ENCODE results near the gene C11orf71.

The C11orf71 gene

GRCh38 chr11:114392735-114393667, 7.3 kb downstream of the C11orf71 start:
- no peak overlapping the region for H3K4me3 ChIP-seq (ENCODE audit: control insufficient read depth, low read depth, low read length)
- DNase-seq (ENCODE audit: low read depth) = no peak
- TF ChIP-seq, protein P1, sequence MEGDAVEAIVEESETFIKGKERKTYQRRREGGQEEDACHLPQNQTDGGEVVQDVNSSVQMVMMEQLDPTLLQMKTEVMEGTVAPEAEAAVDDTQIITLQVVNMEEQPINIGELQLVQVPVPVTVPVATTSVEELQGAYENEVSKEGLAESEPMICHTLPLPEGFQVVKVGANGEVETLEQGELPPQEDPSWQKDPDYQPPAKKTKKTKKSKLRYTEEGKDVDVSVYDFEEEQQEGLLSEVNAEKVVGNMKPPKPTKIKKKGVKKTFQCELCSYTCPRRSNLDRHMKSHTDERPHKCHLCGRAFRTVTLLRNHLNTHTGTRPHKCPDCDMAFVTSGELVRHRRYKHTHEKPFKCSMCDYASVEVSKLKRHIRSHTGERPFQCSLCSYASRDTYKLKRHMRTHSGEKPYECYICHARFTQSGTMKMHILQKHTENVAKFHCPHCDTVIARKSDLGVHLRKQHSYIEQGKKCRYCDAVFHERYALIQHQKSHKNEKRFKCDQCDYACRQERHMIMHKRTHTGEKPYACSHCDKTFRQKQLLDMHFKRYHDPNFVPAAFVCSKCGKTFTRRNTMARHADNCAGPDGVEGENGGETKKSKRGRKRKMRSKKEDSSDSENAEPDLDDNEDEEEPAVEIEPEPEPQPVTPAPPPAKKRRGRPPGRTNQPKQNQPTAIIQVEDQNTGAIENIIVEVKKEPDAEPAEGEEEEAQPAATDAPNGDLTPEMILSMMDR (IDR thresholded peaks at IDR 0.05; ENCODE audit: control insufficient read depth, insufficient read depth, low read depth, low read length, missing control alignments) = no peak

GRCh38 chr11:114386545-114386944, 13.8 kb downstream of the C11orf71 start:
- H3K4me3 ChIP-seq (ENCODE audit: control insufficient read depth, low read depth, low read length) = no peak overlapping the region

DNA sequence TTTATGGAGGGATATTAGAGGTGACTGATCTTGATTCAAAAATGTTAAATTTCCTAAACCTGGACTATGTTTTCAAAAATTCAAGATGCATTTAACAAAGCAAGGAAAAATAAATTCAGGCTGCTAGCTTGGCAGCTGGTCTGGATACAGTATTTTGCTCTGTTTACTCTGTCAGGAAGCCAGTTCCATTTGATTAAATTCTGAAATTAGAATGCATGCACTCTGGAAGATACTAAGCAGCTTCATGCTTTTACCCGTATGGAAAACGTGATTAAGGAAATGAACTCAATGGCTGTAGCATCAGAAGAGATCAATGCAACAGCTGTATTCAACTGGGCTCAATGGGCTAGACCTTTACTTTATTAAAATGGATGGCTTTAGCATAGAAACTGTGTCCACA, 14.2 kb downstream of the C11orf71 start:
- TF ChIP-seq, protein P1 (IDR thresholded peaks at IDR 0.05; ENCODE audit: control insufficient read depth, insufficient read depth, low read depth, low read length, missing control alignments) = no peak
- no peak for DNase-seq (ENCODE audit: low read depth)

More at GRCh38 chr11:114386545-114386944, 13.8 kb downstream of the C11orf71 start:
- TF ChIP-seq, protein P1 (IDR thresholded peaks at IDR 0.05; ENCODE audit: control insufficient read depth, insufficient read depth, low read depth, low read length, missing control alignments) = no peak
- DNase-seq (ENCODE audit: low read depth) = peak; percentile 24

GRCh38 chr11:114384487-114384886, 15.8 kb downstream of the C11orf71 start:
- no peak for DNase-seq (ENCODE audit: low read depth)
- no peak overlapping the region for H3K4me3 ChIP-seq (ENCODE audit: control insufficient read depth, low read depth, low read length)
- TF ChIP-seq, protein P1 (IDR thresholded peaks at IDR 0.05; ENCODE audit: control insufficient read depth, insufficient read depth, low read depth, low read length, missing control alignments) = no peak

More for the DNA sequence above, 14.2 kb downstream of the C11orf71 start:
- no peak overlapping the region for H3K4me3 ChIP-seq (ENCODE audit: control insufficient read depth, low read depth, low read length)

DNA sequence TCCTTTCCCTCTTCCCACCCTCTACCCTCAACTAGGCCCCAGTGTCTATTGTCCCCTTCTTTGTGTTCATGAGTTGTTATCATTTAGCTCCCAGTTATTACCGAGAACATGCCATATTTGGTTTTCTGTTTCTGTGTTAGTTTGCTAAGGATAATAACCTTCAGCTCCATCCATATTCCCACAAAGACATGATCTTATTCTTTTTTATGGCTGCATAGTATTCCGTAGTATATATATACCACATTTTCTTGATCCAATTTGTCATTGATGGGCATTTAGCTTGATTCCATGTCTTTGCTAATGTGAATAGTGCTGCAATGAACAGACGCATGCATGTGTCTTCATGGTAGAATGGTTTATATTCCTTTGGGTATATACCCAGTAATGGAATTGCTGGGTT, 17.8 kb downstream of the C11orf71 start:
- TF ChIP-seq, protein P1 (IDR thresholded peaks at IDR 0.05; ENCODE audit: control insufficient read depth, insufficient read depth, low read depth, low read length, missing control alignments) = no peak
- H3K4me3 ChIP-seq (ENCODE audit: control insufficient read depth, low read depth, low read length) = no peak overlapping the region
- no peak for DNase-seq (ENCODE audit: low read depth)

GRCh38 chr11:114379394-114380069, 20.8 kb downstream of the C11orf71 start:
- TF ChIP-seq, protein P1 (IDR thresholded peaks at IDR 0.05; ENCODE audit: control insufficient read depth, insufficient read depth, low read depth, low read length, missing control alignments) = no peak
- H3K4me3 ChIP-seq (ENCODE audit: control insufficient read depth, low read depth, low read length) = no peak overlapping the region

More at GRCh38 chr11:114379394-114380069, 20.8 kb downstream of the C11orf71 start:
- DNase-seq (ENCODE audit: low read depth) = no peak
